Astrocyte (in vitro differentiated cells and primary cell): ENCODE results near the gene MBD5. TPM values are rescaled to one million over a fixed set of nuclear protein-coding genes. Genes with fewer than 3 reads are reported as not detected.

Experiments used
- DNase-seq: peaks from one replicate; pipeline ENCODE4 v3.0.0-alpha.2; 2010; ENCODE audit warnings: low read depth
- FAIRE-seq: peaks from 2 replicates; lab custom pipeline; 2011; peaks lifted over from hg19 to GRCh38; lab: Jason Lieb, UNC
- H2AFZ ChIP-seq: 2 replicates; pipeline ENCODE4 v1.6.0; 2012; ENCODE audit warnings: low read depth, low read length, inconsistent platforms
- H3K27ac ChIP-seq: 2 replicates; pipeline ENCODE4 v1.5.1; 2011; ENCODE audit warnings: low read depth, low read length, inconsistent platforms
- H3K27me3 ChIP-seq: 2 replicates; pipeline ENCODE4 v1.6.0; 2011; ENCODE audit warnings: low read length, inconsistent platforms; ENCODE audit not compliant: insufficient read depth
- H3K36me3 ChIP-seq: 2 replicates; pipeline ENCODE4 v1.5.1; 2011; ENCODE audit warnings: low read length, inconsistent platforms; ENCODE audit not compliant: insufficient read depth
- H3K4me1 ChIP-seq: 2 replicates; pipeline ENCODE4 v1.5.1; 2011; ENCODE audit warnings: low read length, inconsistent platforms; ENCODE audit not compliant: insufficient read depth
- H3K4me2 ChIP-seq: 2 replicates; pipeline ENCODE4 v1.6.0; 2012; ENCODE audit warnings: low read length, inconsistent platforms
- H3K4me3 ChIP-seq: 2 replicates; pipeline ENCODE4 v1.5.1; 2011; ENCODE audit warnings: low read depth, mild to moderate bottlenecking, low read length, inconsistent platforms; ENCODE audit not compliant: insufficient read depth
- H3K79me2 ChIP-seq: 2 replicates; pipeline ENCODE4 v1.6.0; 2012; ENCODE audit warnings: mild to moderate bottlenecking, low read length, inconsistent platforms; ENCODE audit not compliant: insufficient read depth
- H3K9ac ChIP-seq: 2 replicates; pipeline ENCODE4 v1.6.0; 2012; ENCODE audit warnings: mild to moderate bottlenecking, low read length, inconsistent platforms
- H3K9me3 ChIP-seq: 2 replicates; pipeline ENCODE4 v1.5.1; 2012; ENCODE audit warnings: low read depth, mild to moderate bottlenecking, low read length, inconsistent platforms; ENCODE audit not compliant: insufficient read depth
- H4K20me1 ChIP-seq: 2 replicates; pipeline ENCODE4 v1.6.0; 2012; ENCODE audit warnings: low read length, inconsistent platforms; ENCODE audit not compliant: insufficient read depth
- H3K27ac Mint-ChIP-seq: one replicate; pipeline ENCODE4 v1.8.0; 2021; ENCODE audit warnings: mild to moderate bottlenecking, mixed read lengths; ENCODE audit not compliant: unreplicated experiment
- H3K27me3 Mint-ChIP-seq: one replicate; pipeline ENCODE4 v1.8.0; 2021; ENCODE audit warnings: low read depth, mixed read lengths; ENCODE audit not compliant: unreplicated experiment
- H3K36me3 Mint-ChIP-seq: one replicate; pipeline ENCODE4 v1.8.0; 2021; ENCODE audit warnings: low read depth, mixed read lengths; ENCODE audit not compliant: unreplicated experiment
- H3K4me1 Mint-ChIP-seq: one replicate; pipeline ENCODE4 v1.8.0; 2021; ENCODE audit warnings: low read depth, mixed read lengths; ENCODE audit not compliant: unreplicated experiment
- H3K4me3 Mint-ChIP-seq: one replicate; pipeline ENCODE4 v1.8.0; 2021; ENCODE audit warnings: mild to moderate bottlenecking, moderate library complexity, mixed read lengths; ENCODE audit not compliant: unreplicated experiment
- H3K9me3 Mint-ChIP-seq: one replicate; pipeline ENCODE4 v1.8.0; 2021; ENCODE audit warnings: mild to moderate bottlenecking, mixed read lengths; ENCODE audit not compliant: unreplicated experiment
- EZH2 ChIP-seq: IDR thresholded peaks from 2 replicates; pipeline ENCODE4 v1.6.1; 2012; ENCODE audit warnings: mild to moderate bottlenecking, low read length, inconsistent platforms; ENCODE audit not compliant: insufficient read depth
- total RNA-seq: library from RNA; stranded (reverse); gene quantifications from 2 replicates; pipeline ENCODE4 v1.2.1, GENCODE V29; 2021
- TF ChIP-seq, protein P1 (sequence below): IDR thresholded peaks from 2 replicates; pipeline ENCODE4 v1.5.1; 2011; ENCODE audit warnings: low read depth, mild to moderate bottlenecking, inconsistent platforms, low read length, moderate library complexity; ENCODE audit not compliant: insufficient read depth

The MBD5 gene
- total RNA-seq, 1 donor from 2014 or later = 53.6 TPM

DNA sequence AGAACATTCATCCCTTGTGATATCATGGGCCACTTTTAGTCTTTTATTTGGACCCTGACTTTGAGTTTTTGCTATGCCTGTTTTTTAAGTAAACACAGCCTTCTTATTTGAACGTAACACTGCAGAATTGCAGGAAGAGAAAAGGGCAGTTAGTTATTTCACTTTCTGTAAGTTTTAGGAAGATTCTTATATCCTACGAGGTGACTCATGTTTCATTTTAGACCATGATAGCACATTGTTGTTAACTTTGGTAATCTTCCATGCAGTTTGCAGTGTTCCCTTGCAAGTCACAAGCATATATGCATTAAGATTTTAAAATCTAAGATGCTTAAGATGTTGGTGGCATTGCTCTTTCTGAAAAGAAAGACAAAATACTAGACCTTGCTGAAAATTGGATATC lies 495.1 kb downstream of the MBD5 start:
- H3K36me3 Mint-ChIP-seq = peaks cover 2% of the 10 kb centered on the region
- H3K4me1 ChIP-seq = no peaks in the 10 kb centered on the region
- no peak for TF ChIP-seq EZH2
- TF ChIP-seq, protein P1, sequence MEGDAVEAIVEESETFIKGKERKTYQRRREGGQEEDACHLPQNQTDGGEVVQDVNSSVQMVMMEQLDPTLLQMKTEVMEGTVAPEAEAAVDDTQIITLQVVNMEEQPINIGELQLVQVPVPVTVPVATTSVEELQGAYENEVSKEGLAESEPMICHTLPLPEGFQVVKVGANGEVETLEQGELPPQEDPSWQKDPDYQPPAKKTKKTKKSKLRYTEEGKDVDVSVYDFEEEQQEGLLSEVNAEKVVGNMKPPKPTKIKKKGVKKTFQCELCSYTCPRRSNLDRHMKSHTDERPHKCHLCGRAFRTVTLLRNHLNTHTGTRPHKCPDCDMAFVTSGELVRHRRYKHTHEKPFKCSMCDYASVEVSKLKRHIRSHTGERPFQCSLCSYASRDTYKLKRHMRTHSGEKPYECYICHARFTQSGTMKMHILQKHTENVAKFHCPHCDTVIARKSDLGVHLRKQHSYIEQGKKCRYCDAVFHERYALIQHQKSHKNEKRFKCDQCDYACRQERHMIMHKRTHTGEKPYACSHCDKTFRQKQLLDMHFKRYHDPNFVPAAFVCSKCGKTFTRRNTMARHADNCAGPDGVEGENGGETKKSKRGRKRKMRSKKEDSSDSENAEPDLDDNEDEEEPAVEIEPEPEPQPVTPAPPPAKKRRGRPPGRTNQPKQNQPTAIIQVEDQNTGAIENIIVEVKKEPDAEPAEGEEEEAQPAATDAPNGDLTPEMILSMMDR = no peak
- H3K27me3 ChIP-seq = no peaks in the 10 kb centered on the region
- H3K4me1 Mint-ChIP-seq = peaks cover 2% of the 10 kb centered on the region
- H3K27ac ChIP-seq = no peak overlapping the region
- no peaks in the 10 kb centered on the region for H3K36me3 ChIP-seq
- H3K9ac ChIP-seq = no peak overlapping the region
- no peaks in the 10 kb centered on the region for H3K27me3 Mint-ChIP-seq
- FAIRE-seq (peak; percentile 32), DNase-seq (no peak)
- no peak overlapping the region for H3K27ac Mint-ChIP-seq
- H3K9me3 ChIP-seq = no peaks in the 10 kb centered on the region
- H4K20me1 ChIP-seq = no peaks in the 10 kb centered on the region
- H2AFZ ChIP-seq = no peak overlapping the region
- H3K4me3 Mint-ChIP-seq = no peak overlapping the region
- H3K9me3 Mint-ChIP-seq = no peaks in the 10 kb centered on the region
- no peak overlapping the region for H3K4me3 ChIP-seq
- no peaks in the 10 kb centered on the region for H3K79me2 ChIP-seq
- no peak overlapping the region for H3K4me2 ChIP-seq

DNA sequence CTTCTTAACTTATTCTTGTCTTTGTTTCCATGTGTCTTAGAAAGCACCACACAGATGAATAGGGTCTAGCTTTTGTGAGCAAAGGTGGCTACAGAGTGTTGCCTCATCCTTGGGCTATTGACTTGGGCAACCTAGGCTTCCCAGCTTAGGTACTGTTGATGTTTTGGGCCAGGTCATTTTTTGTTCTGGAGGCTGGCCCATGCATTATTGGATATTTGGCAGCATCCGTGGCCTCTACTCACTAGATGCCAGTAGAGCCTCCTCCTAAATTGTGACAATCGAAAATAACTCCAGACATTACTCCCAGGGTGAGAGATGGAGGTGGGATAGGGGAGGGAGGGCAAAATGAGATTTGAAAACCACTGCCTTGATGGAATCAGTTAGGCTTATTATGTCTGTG lies 496.4 kb downstream of the MBD5 start:
- H3K36me3 Mint-ChIP-seq = peaks cover 4% of the 10 kb centered on the region
- FAIRE-seq = no peak

DNA sequence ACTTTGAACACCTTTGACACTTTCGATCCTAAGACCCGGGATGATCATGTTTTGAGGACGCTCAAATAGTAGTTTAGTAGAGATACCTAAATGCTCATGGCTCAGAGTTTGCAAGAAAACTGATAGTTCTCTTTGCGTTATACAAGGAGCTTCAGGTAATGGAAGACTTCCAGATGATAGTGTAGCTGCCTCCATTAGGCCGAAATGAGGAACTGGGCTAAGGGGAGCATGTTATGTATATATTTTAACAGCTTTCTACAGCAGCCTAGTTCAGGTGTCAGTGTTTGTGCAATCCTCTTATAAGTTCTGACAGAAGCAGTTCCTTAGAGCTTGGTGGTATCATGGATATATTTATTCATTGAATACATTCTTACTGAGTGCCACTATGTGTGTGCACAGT lies 496.9 kb downstream of the MBD5 start:
- no peaks in the 10 kb centered on the region for H3K27me3 Mint-ChIP-seq
- H2AFZ ChIP-seq = no peak overlapping the region
- FAIRE-seq (no peak), DNase-seq (no peak)
- no peaks in the 10 kb centered on the region for H3K9me3 Mint-ChIP-seq
- no peak overlapping the region for H3K27ac Mint-ChIP-seq
- no peaks in the 10 kb centered on the region for H3K36me3 ChIP-seq
- H4K20me1 ChIP-seq = no peaks in the 10 kb centered on the region
- no peak for TF ChIP-seq EZH2
- TF ChIP-seq, protein P1 = no peak
- no peaks in the 10 kb centered on the region for H3K9me3 ChIP-seq
- H3K4me1 ChIP-seq = no peaks in the 10 kb centered on the region
- no peak overlapping the region for H3K27ac ChIP-seq
- H3K27me3 ChIP-seq = no peaks in the 10 kb centered on the region
- H3K4me1 Mint-ChIP-seq = peaks cover 2% of the 10 kb centered on the region
- H3K4me3 Mint-ChIP-seq = no peak overlapping the region
- peaks cover 4% of the 10 kb centered on the region for H3K36me3 Mint-ChIP-seq
- H3K4me3 ChIP-seq = no peak overlapping the region
- H3K79me2 ChIP-seq = no peaks in the 10 kb centered on the region
- H3K4me2 ChIP-seq = no peak overlapping the region
- no peak overlapping the region for H3K9ac ChIP-seq

More for the DNA sequence above, 496.4 kb downstream of the MBD5 start:
- no peak overlapping the region for H3K4me3 ChIP-seq
- no peaks in the 10 kb centered on the region for H3K9me3 Mint-ChIP-seq
- H3K27ac ChIP-seq = no peak overlapping the region
- H2AFZ ChIP-seq = no peak overlapping the region
- H3K4me2 ChIP-seq = no peak overlapping the region
- H3K79me2 ChIP-seq = no peaks in the 10 kb centered on the region
- no peaks in the 10 kb centered on the region for H3K27me3 ChIP-seq
- DNase-seq = no peak
- TF ChIP-seq, protein P1 = no peak
- no peak for TF ChIP-seq EZH2
- no peak overlapping the region for H3K9ac ChIP-seq
- H3K4me1 Mint-ChIP-seq = peaks cover 2% of the 10 kb centered on the region
- H3K36me3 ChIP-seq = no peaks in the 10 kb centered on the region
- no peaks in the 10 kb centered on the region for H4K20me1 ChIP-seq
- no peak overlapping the region for H3K27ac Mint-ChIP-seq
- no peaks in the 10 kb centered on the region for H3K4me1 ChIP-seq
- no peak overlapping the region for H3K4me3 Mint-ChIP-seq
- no peaks in the 10 kb centered on the region for H3K27me3 Mint-ChIP-seq
- no peaks in the 10 kb centered on the region for H3K9me3 ChIP-seq
